GM18909 (cell line): Measurements from ENCODE around the gene LAMA4.
A peak's percentile ranks its signal among the peaks of the same experiment; 100 is the strongest.
"Not testable (repeated sequence)": the region's sequence is repeated elsewhere in the genome, so short reads cannot be mapped to it uniquely, and the experiment has no call there.

Experiments
- ATAC-seq: cut with Tn5 transposase; IDR thresholded peaks from one replicate; pipeline ENCODE4 v1.9.1; 2021; ENCODE audit warnings: mild to moderate bottlenecking; ENCODE audit not compliant: unreplicated experiment, poor library complexity

The LAMA4 gene

DNA sequence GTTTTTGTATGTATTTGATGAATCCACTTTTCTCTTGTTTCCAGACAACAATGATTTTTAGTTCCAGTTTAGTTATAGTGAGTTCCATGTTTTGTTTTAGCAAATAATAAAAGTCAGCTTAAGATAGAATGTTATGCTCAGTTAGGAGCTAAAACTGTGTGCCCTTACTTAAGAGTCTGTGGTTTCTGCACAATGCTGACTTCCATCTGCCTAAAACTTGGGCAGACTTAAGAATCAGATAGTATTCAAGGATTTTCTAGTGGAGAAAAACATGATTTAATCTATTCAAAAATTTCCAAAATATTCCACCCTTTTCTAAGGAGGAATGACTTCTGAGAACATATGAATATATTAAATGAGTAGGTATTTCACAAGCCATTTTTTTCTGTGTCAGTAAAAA, 32.8 kb downstream of the LAMA4 start:
- no peak for ATAC-seq

DNA sequence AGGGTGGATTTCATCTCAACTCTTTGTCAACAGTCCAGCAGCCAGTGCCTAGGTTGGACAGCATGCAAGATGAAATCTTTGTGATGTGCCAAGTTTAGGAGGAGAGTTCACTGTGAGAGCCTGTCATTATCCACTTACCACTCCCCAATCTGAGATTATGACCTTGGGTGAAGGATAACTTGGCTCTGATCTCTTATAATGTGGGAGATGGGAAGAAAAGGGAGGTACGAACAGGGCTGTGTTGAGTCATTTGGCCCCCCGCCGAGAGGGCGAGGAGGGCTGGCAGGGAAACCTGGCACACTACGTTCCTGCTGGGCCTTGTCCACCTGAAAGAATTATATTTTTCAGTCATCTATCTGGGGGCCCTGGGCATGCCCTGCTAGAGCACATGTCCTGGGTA, 35.8 kb downstream of the LAMA4 start:
- ATAC-seq = no peak

DNA sequence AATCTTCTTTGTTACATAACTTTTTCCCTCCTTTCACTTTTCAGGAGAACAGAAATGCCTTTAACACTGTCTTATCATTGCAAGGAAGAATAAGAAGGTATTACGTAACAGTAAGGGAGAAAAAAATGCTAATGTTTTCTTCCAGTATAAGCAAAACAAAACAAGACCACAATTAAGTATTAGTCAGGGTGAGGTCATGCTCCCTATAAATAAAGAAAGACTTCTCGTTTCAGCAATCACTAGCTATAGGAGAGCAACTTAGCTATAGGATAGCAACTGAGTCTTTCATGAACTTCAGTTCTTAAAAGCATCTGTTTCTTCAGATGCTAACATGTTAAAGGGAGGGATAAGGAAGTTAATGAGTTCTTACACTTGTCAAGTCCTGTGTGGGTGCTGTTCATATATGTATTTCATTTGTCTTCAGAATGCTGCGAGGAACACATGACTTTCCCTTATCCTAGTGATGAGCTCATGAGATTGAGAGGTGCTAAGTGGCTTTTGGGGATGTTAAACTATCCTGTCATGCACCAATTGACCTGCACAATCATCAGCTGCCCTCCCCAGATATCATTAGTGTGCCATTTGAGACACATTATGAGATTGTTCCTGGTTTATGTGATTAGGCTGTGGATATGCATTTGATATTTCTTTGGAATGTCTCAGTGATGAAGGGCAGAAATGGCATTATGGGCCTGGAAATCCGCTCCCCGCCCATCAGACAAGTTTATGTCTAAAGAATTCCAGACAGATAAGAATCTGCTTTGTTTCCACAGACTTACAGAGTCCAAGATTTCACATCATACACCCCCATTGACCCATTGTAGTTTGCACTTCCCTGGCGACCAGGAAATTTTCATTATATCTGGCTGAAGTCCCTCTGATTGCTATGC, 37.5 kb downstream of the LAMA4 start:
- ATAC-seq = no peak

DNA sequence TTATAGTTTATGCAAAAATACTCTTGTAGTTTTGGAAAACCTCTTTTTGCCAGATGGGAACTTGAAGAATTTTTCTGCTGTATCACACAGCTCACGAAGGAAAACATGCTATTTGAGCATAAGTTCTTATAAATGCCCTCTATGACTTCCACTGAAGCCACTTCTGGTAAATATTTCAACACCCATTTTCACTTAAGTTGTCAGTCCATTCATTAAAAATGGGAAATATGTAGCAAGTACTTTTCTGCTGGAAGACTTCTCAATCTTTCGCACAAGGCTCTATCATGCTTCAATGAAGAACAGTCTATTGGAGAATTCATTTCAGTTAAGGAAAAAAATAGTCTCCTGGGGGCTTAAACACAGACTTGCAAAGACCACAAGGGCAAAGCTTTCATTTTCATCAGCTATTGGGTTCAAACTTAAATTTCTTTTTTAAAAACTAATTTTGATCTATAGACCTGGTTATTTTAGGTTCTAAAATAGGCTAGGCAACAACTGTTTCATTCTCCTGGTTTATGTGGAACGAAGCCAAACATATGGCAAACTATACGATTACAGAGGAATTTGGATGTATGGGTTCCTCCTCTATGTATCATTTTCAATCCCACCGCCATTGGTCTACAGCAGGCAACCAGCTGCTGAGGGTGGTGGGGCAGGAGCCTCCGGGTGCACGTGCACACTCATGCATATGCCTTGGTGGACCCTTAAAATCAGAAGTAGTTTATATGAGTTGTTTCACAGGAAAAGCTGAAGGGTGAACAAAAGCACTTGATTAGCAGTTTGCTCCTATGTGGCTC, 38.7 kb downstream of the LAMA4 start:
- no peak for ATAC-seq

DNA sequence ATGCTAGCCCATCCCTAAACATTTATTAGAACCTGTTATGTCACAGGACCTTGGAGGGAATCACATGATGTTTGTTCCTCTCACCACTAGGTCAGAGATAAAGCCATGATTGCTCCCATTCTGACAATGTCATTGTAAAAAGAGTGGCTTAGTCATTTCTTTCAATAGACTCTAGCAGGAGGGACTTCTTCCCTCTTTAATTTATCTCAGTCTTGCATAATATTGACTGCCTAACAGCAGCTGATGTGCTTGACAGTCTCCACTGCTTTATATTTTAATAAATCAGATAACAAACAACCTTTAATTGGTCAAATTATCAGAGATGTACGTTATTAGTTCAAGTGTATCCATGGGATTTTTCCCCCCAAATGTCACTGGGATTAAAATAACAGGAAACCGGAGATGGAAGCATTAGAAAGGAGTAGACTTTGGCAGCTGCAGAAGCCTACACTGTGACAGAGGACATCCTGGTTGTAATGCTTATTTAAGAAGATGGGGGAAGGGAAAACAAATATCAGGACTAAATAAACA, 39.6 kb downstream of the LAMA4 start:
- ATAC-seq = no peak

DNA sequence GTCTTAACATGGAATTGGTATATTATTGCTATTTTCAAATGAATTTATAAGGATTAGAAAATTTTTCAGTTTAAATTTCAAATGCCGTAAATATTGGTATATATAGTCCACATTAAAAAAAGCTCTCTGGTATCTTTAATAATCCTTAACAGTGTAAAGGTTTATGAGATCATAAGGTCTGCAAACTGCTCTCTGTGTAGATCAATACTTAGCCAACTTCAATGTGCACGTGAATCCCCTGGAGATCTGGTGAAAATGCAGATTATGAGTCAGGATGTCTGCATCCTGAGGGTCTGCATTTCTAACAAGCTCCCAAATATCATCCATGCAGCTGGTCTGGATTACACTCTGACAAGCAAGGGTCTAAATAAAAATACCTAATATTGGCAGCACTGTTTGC, 43.5 kb downstream of the LAMA4 start:
- ATAC-seq = no peak

DNA sequence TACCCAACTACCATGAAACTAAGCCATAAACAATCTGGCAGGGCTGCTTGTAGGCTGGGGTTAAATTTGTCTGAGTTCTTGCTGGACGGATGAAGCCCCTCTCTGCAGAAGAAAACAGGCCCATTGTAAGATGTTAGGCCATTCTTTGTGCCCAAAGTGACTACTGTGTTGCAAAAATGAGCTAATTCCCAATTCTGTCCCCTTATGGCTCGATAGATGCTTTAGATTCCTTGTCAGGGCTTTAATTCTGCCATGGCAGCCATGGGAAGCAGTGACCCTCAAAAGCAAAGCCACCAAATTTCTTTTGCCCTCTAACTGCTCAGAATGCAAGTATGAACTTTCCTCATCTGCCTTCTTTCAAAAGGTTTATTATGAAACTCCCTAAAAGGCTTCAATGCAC, 45.2 kb downstream of the LAMA4 start:
- no peak for ATAC-seq

DNA sequence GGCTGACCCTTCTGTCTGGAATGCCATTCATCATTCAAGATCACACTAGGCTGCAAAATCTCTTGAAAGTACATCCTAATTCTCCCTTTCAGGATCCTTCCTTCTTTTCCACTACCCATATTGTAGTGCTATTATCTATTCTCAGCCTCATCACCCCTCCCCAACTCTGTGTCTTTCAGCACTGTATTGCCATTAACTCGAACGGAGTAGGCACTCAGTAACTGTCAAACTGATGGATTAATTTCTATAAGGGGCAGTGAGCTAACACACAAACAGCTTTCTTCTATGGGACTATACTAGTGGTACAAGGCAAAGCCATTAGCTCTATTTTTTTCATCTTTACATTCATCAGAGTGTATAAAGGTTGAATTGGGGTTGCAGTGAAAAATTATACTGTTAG, 46.6 kb downstream of the LAMA4 start:
- ATAC-seq = no peak

DNA sequence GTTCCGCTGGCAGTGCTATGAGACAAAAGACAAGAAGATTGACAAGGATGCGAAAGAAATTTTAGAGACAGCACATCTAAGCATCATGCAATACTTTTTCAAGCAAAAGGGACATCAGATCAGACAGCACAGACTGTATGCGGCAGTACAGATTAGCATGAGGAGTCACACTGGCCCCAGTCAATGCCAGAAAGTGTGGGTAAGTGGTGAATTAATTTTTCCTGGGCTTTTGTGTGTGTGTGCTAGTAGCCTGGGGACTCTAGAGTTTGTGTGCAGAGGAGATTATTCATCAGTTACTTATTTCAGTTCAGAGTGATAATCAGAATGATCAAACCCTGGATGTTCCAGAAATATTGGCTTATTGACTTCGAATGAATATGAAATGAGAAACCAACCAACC, 47.2 kb downstream of the LAMA4 start:
- no peak for ATAC-seq

DNA sequence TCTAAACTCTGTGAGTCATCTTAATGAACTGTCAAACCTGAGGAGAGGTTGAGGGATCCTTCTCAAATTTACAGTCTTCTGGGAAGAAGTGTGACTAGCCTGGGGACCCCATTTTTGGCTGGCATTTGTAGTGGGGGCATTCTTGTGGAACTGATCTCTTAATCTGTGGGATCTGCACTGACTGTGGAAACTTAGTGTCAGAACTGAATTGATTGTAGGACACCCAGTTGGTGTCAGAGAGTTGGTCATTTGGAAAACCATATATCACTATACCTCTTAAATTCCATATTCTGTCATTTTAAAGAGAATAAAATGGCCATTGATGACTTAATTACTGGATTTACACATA, 48.3 kb downstream of the LAMA4 start:
- ATAC-seq = no peak

DNA sequence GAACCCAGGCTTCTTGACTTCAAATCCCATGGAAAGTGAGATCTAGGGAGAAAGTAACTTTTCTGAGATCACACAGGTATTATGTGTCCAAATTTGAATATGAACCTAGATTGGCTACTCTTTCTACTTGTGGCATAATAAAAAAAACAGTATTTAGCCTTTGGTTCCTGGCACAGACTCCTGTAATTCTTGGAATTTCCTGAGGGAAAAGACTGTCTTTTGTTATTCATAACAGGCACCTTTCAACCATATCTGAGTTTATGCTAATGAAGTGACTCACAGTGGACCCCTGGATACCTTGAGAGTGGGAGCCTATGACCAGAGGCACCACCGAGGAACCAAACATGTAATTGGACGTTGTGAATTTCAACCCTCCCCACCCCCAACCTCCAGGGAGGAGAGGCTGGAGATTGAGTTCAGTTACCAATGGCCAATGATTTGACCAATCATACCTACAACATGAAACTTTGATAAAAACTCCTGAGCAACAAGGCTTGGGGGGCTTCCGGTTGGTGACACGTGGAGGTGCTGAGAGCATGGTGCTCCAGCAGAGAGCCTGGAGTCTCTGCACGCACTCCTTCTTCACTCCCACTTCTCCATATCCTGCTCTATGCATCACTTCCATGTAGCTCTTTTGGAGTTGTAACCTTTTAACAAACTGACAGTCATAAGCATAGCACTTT, 48.8 kb downstream of the LAMA4 start:
- ATAC-seq = no peak

DNA sequence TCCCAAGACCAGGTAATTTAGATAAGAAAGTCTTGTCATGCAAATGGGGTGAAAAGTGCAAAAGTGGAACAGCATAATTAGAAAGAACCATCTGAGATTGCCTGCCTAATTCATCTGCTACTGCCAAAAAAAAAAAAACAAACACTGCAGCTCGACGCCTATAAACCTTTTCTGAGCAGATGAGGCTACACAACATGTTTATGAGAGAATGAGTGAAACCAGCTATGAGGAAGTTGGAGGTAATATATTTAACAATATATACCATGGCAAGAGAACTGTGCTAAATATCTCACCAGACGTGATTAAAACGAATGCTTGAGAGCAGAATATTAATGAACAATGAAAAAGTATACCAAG, 50.0 kb downstream of the LAMA4 start:
- peak; percentile 48 for ATAC-seq

DNA sequence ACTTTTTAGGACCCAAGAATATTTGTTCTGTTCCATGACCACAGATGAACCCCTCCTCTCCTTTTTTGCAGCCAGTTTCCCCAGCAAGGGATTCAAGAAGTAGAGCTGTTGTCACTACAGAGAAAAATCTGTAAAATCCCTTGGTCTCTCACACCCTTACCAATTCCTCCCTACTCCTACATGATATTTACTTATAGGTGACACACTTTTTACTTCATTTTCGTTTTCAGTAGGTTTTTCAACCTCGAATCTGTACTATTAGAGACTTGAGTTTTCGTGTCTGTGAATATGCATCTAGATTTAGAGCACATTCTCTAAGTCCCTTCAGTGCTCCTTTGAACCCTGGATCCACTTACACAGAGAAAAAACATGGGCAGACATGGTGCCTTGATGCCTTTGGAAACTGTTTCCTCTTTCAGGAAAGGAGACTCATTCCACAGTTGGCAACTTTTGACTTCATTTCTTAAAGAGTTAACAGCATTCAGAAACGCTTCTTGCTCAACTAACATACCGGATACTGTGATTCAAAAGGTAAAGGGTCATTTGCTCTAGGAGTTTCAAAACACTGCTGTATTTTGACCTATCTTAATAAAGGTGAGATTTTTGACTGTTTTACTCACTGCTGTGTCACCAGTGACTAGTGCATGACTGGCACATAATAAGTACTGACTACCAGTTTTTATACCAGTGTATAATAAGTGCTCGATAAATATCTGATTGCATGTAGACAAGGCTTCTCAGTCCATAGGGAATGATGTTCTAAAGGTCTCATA, 50.6 kb downstream of the LAMA4 start:
- ATAC-seq = peak; percentile 71

DNA sequence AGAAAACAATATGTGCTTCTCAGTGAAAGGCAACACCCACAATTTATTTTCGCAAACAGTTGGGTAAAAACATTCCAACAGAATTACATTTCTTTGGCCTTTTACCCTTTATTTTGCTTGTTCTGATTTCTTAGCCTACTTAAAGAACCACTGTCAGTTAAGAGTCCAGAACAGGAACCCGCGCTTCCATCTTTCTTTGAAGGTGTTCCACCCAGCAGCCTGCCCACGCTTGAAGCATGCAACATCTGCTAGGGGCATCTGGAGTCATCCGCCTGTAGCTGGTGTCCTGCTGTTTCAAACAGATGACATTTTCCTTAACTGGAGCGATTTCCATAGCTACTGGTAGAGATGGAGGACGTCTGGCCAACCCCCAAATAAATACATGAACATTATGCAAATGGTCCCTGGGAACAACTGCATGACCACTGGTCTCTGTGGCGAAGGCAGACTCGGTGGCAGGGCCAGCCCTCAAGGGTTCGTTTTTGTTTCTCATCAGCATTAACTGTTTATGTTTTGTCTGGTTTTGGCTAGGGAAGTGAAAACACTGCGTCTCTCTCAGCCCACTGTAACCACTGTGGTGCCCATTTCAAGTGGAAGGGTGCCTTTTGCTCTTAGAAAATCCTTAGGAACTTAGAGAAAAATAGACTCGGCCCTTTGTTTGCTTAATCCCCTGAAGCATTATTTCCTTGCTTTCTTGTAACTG, 51.6 kb downstream of the LAMA4 start:
- ATAC-seq = peak; percentile 92

DNA sequence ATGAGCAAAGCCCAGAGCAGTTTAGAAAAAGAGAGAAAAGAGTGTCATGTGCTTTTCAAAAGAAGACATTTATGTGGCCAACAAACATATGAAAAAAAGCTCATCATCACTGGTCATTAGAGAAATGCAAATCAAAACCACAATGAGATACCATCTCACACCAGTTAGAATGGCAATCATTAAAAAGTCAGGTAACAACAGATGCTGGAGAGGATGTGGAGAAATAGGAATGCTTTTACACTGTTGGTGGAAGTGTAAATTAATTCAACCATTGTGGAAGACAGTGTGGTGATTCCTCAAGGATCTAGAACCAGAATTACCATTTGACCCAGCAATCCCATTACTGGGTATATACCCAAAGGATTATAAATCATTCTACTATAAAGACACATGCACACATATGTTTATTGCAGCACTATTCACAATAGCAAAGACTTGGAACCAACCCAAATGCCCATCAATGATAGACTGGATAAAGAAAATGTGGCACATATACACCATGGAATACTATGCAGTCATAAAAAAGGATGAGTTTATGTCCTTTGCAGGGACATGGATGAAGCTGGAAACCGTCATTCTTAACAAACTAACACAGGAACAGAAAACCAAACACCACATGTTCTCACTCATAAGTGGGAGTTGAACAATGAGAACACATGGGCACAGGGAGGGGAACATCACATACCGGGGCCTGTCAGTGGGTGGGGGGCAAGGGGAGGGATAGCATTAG, 54.0 kb downstream of the LAMA4 start:
- ATAC-seq = not testable (repeated sequence)

DNA sequence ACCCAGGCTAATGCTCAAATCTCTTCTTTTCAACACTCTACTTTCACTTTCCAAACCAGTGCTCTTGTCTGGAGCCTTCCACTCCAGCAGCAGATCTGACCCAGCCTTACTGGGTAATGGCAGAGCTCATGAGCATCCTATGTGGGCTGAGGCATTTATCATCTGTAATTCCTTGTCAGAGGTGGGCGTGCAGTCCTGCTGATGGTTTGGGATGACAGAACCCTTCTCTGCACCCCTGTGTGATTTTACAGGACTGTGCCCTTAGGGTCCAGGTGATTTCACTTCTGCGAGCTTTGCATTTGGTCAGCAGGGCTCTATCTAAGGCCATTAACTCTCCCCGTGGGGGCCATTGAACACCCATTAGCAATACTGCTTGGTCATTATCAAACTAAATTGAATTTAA, 55.4 kb downstream of the LAMA4 start:
- ATAC-seq = no peak

DNA sequence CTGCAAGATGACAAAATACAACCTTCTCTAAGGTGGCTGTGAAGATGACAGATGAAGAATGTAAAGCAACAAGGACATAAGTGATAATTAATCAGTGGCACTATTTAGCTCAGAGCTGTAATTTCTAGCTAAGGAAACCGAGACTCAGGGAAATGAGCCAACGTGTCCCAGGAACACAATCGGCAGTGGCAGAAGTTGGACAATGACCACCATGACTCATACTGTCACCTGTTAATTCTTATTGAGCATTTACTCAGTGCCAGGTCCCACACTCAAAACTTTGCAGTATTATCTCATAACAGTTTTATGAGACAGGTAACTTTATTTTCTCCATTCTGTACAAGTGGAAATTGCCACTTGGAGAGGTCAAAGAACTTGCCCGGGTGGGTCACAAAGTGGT, 55.8 kb downstream of the LAMA4 start:
- ATAC-seq = no peak

DNA sequence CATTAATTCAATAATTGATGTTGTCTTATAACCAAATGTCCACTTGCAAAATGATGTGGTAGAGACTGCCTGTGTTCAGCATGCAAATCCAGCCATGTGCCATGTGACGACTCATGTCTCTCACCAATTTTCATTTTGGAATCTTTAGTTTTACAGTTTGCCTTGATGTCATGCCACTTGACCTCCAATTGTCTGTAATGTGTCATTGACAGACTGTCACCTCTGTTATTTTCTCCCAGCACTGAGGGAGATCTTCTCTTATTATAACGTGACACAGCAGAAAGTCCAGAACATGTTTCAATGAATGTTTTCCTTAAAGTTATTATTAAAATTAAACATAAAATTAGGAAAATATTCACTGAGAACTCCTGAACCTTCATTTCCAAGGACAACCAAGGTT, 56.7 kb downstream of the LAMA4 start:
- no peak for ATAC-seq

DNA sequence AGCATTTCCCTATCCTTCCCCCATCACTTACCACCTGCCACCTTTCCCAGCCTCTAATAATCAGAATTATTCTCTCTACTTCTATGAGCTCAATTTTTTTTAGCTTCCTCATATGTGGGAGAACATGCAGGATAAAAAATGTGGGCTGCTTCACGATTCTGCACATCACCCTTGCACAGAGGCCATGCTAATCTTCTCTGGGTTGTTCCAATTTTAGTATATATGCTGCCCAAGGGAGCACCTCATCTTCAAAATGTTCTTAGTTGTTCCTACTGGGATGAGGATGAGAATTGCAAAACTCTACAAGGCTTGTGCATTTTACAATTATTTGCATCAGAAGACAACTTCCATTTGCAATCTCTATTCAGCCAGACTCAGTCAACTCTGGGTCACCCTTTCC, 58.1 kb downstream of the LAMA4 start:
- no peak for ATAC-seq
